H9 (cell line): ENCODE results near the gene MTFR2. TPM values are rescaled to one million over a fixed set of nuclear protein-coding genes. Genes with fewer than 3 reads are reported as not detected.

Experiments used
- DNase-seq: peaks from one replicate; pipeline ENCODE4 v3.0.0-alpha.2; 2017
- H2AFZ ChIP-seq: one replicate; pipeline ENCODE4 v1.6.1; 2013; ENCODE audit warnings: mild to moderate bottlenecking, low read length, control low read depth, moderate library complexity
- H2AK5ac ChIP-seq: 2 replicates; pipeline ENCODE4 v1.6.1; 2013; ENCODE audit warnings: low read length, control low read depth, mixed read lengths; ENCODE audit not compliant: insufficient read length
- H2BK120ac ChIP-seq: one replicate; pipeline ENCODE4 v1.6.1; 2013; ENCODE audit warnings: low read depth, mild to moderate bottlenecking, low read length, control low read depth, inconsistent platforms; ENCODE audit not compliant: poor library complexity, severe bottlenecking
- H2BK12ac ChIP-seq: 2 replicates; pipeline ENCODE4 v1.6.1; 2013; ENCODE audit warnings: low read length, control low read depth, mixed read lengths, low read depth; ENCODE audit not compliant: insufficient read length
- H2BK15ac ChIP-seq: 2 replicates; pipeline ENCODE4 v1.6.1; 2013; ENCODE audit warnings: low read depth, low read length, control low read depth
- H2BK20ac ChIP-seq: one replicate; pipeline ENCODE4 v1.6.1; 2013; ENCODE audit warnings: low read depth, mild to moderate bottlenecking, low read length, control low read depth, inconsistent platforms; ENCODE audit not compliant: poor library complexity, severe bottlenecking
- H2BK5ac ChIP-seq: 2 replicates; pipeline ENCODE4 v1.6.1; 2013; ENCODE audit warnings: low read length, control low read depth, mixed read lengths; ENCODE audit not compliant: insufficient read length
- H3K14ac ChIP-seq: 2 replicates; pipeline ENCODE4 v1.6.1; 2013; ENCODE audit warnings: low read length, control low read depth; ENCODE audit not compliant: insufficient read depth
- H3K18ac ChIP-seq: 2 replicates; pipeline ENCODE4 v1.6.1; 2013; ENCODE audit warnings: low read depth, mild to moderate bottlenecking, mixed read lengths, low read length, control low read depth; ENCODE audit not compliant: insufficient read length
- H3K23ac ChIP-seq: 2 replicates; pipeline ENCODE4 v1.6.1; 2013; ENCODE audit warnings: low read length, control low read depth, mixed read lengths, low read depth; ENCODE audit not compliant: insufficient read length
- H3K23me2 ChIP-seq: 2 replicates; pipeline ENCODE4 v1.6.1; 2013; ENCODE audit warnings: low read depth, mild to moderate bottlenecking, mixed read lengths, low read length, control low read depth; ENCODE audit not compliant: insufficient read length, poor library complexity, severe bottlenecking
- H3K27ac ChIP-seq: 2 replicates; pipeline ENCODE4 v1.5.1; 2013; ENCODE audit warnings: low read length, control low read depth, mixed read lengths, low read depth; ENCODE audit not compliant: insufficient read length
- H3K27me3 ChIP-seq: 2 replicates; pipeline ENCODE4 v1.6.1; 2013; ENCODE audit warnings: low read length, control low read depth, inconsistent platforms; ENCODE audit not compliant: insufficient read depth
- H3K4ac ChIP-seq: 2 replicates; pipeline ENCODE4 v1.6.1; 2013; ENCODE audit warnings: low read depth, mild to moderate bottlenecking, control low read depth, inconsistent platforms, low read length, moderate library complexity
- H3K4me1 ChIP-seq: 2 replicates; pipeline ENCODE4 v1.6.1; 2013; ENCODE audit warnings: low read length, control low read depth, inconsistent platforms; ENCODE audit not compliant: insufficient read depth
- H3K4me2 ChIP-seq: 2 replicates; pipeline ENCODE4 v1.6.1; 2013; ENCODE audit warnings: low read length, control low read depth, mixed read lengths; ENCODE audit not compliant: insufficient read length, insufficient read depth
- H3K56ac ChIP-seq: 2 replicates; pipeline ENCODE4 v1.6.1; 2013; ENCODE audit warnings: low read depth, mild to moderate bottlenecking, mixed read lengths, low read length, control low read depth; ENCODE audit not compliant: insufficient read length
- H3K79me1 ChIP-seq: 2 replicates; pipeline ENCODE4 v1.6.1; 2013; ENCODE audit warnings: low read depth, mild to moderate bottlenecking, moderate library complexity, low read length, control low read depth, inconsistent platforms; ENCODE audit not compliant: insufficient read depth, poor library complexity, severe bottlenecking
- H3K79me2 ChIP-seq: 2 replicates; pipeline ENCODE4 v1.6.1; 2013; ENCODE audit warnings: low read length, control low read depth, inconsistent platforms; ENCODE audit not compliant: insufficient read depth
- H3K9ac ChIP-seq: 2 replicates; pipeline ENCODE4 v1.6.1; 2013; ENCODE audit warnings: low read length, control low read depth, mixed read lengths; ENCODE audit not compliant: insufficient read length; ENCODE audit errors: extremely low read depth
- H3K9me3 ChIP-seq: one replicate; pipeline ENCODE4 v1.6.1; 2013; ENCODE audit warnings: low read depth, low read length, inconsistent platforms; ENCODE audit not compliant: control insufficient read depth
- H3T11ph ChIP-seq: one replicate; pipeline ENCODE4 v1.6.1; 2013; ENCODE audit warnings: mild to moderate bottlenecking, low read length, control low read depth, inconsistent platforms
- H4K20me1 ChIP-seq: one replicate; pipeline ENCODE4 v1.6.1; 2013; ENCODE audit not compliant: control insufficient read depth, insufficient read length, insufficient read depth
- H4K5ac ChIP-seq: 2 replicates; pipeline ENCODE4 v1.6.1; 2013; ENCODE audit warnings: low read depth, mild to moderate bottlenecking, mixed read lengths, low read length, control low read depth; ENCODE audit not compliant: insufficient read length
- H4K8ac ChIP-seq: replicated peaks from 2 replicates; pipeline ENCODE4 v1.6.1; 2013; ENCODE audit warnings: low read length, control low read depth, mixed read lengths, low read depth; ENCODE audit not compliant: insufficient read length
- H4K91ac ChIP-seq: 2 replicates; pipeline ENCODE4 v1.6.1; 2013; ENCODE audit warnings: low read depth, mild to moderate bottlenecking, moderate library complexity, mixed read lengths, low read length, control low read depth; ENCODE audit not compliant: insufficient read length
- H3K27ac Mint-ChIP-seq, 3 experiments: 2 replicates in 2 of 3; 3 replicates in 1 of 3; pipeline ENCODE4 v1.8.0; 2020 to 2021; ENCODE audit warnings: mixed read lengths in 3 of 3, mild to moderate bottlenecking in 1 of 3, moderate library complexity in 1 of 3
- H3K27me3 Mint-ChIP-seq: 2 replicates; pipeline ENCODE4 v1.8.0; 2021; ENCODE audit warnings: low read depth, mild to moderate bottlenecking, moderate library complexity, mixed read lengths
- H3K36me3 Mint-ChIP-seq, 3 experiments: 2 replicates in 2 of 3; 3 replicates in 1 of 3; pipeline ENCODE4 v1.8.0; 2020 to 2021; ENCODE audit warnings: low read depth in 3 of 3, mixed read lengths in 3 of 3; ENCODE audit not compliant: insufficient read depth in 1 of 3
- H3K4me1 Mint-ChIP-seq, 2 experiments: 2 replicates each; pipeline ENCODE4 v1.8.0; 2020; ENCODE audit warnings: mixed read lengths in 2 of 2
- H3K4me3 Mint-ChIP-seq, 2 experiments: 2 replicates in 1 of 2; 3 replicates in 1 of 2; pipeline ENCODE4 v1.8.0; 2020 to 2021; ENCODE audit warnings: mild to moderate bottlenecking in 2 of 2, mixed read lengths in 2 of 2, moderate library complexity in 1 of 2
- H3K9me3 Mint-ChIP-seq, 2 experiments: 2 replicates in 1 of 2; 3 replicates in 1 of 2; pipeline ENCODE4 v1.8.0; 2020; ENCODE audit warnings: mild to moderate bottlenecking in 2 of 2, mixed read lengths in 2 of 2, moderate library complexity in 1 of 2
- WGBS: extraction: QIAGEN DNeasy Blood & Tissue Kit; methylation state at CpG from one replicate; pipeline ENCODE4 v1.1.7; 2013; ENCODE audit warnings: missing lambda C conversion rate, low lambda C conversion rate, mixed read lengths; ENCODE audit not compliant: insufficient read length; ENCODE audit errors: extremely low coverage; 5-methylcytosine and 5-hydroxymethylcytosine counted together
- total RNA-seq: library from RNA; stranded (reverse); gene quantifications from 2 replicates; pipeline ENCODE4 v1.2.1, GENCODE V29; 2021
- TF ChIP-seq, protein P1 (sequence below): fragments of 200-600 bp; sonication (generic); conservative IDR thresholded peaks from 3 replicates; pipeline ENCODE4 v1.8.0; 2021; ENCODE audit warnings: antibody characterized with exemption, mild to moderate bottlenecking

Gene MTFR2
- total RNA-seq, 1 experiment from 2014 or later: 11.8 TPM

DNA sequence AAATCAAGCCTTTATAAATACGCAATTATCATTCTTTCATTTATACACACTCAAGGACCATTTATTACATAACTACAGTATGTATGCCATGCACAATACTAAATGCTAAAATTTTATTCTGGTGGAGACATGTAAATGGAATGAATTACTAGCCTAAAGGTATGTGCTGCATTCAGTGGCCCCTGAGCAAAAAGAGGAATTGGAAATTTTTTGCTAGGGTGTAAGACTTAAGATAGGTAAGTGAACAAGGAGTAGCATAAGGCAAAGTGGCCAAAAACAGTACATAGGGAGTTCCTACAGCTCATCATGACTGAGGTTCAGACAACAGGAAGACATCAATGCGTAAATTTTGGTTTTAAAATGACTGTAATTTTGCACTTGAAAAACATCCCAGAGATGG lies 2.3 kb upstream of the MTFR2 start:
- Histone ChIP-seq H3K18ac (no peak overlapping the region), H3K9me3 (no peaks in the 10 kb centered on the region), H4K20me1 (no peaks in the 10 kb centered on the region), H3K79me2 (no peaks in the 10 kb centered on the region; the same call in 1 of the 2 replicates), H3K23me2 (peaks cover 3% of the 10 kb centered on the region), H3K27ac (no peak overlapping the region), H2BK5ac (no peak overlapping the region), H4K91ac (no peak overlapping the region), H2BK120ac (no peak overlapping the region), H3K23ac (no peak overlapping the region), H2BK20ac (no peak overlapping the region), H2AFZ (no peak overlapping the region), H2AK5ac (no peak overlapping the region), H3K4me1 (no peaks in the 10 kb centered on the region), H3K14ac (no peak overlapping the region), H3T11ph (no peak overlapping the region), H4K8ac (no peak overlapping the region), H2BK12ac (no peak overlapping the region), H3K79me1 (no peaks in the 10 kb centered on the region), H4K5ac (no peak overlapping the region), H3K4me2 (no peak overlapping the region), H3K56ac (no peak overlapping the region), H3K27me3 (no peaks in the 10 kb centered on the region), H2BK15ac (no peak overlapping the region), H3K9ac (no peak overlapping the region), H3K4ac (no peak overlapping the region)
- Mint-ChIP-seq H3K4me1 (peaks cover 17 to 18% of the 10 kb centered on the region in 2 experiments), H3K27me3 (no peaks in the 10 kb centered on the region), H3K27ac (no peak overlapping the region), H3K36me3 (peaks cover 0 to 10% (median 4%) of the 10 kb centered on the region in 3 experiments; a peak in 4 of 7 replicates), H3K4me3 (no peak overlapping the region), H3K9me3 (no peaks in the 10 kb centered on the region)
- TF ChIP-seq, protein P1, sequence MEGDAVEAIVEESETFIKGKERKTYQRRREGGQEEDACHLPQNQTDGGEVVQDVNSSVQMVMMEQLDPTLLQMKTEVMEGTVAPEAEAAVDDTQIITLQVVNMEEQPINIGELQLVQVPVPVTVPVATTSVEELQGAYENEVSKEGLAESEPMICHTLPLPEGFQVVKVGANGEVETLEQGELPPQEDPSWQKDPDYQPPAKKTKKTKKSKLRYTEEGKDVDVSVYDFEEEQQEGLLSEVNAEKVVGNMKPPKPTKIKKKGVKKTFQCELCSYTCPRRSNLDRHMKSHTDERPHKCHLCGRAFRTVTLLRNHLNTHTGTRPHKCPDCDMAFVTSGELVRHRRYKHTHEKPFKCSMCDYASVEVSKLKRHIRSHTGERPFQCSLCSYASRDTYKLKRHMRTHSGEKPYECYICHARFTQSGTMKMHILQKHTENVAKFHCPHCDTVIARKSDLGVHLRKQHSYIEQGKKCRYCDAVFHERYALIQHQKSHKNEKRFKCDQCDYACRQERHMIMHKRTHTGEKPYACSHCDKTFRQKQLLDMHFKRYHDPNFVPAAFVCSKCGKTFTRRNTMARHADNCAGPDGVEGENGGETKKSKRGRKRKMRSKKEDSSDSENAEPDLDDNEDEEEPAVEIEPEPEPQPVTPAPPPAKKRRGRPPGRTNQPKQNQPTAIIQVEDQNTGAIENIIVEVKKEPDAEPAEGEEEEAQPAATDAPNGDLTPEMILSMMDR: no peak
- 100% methylated on average over 1 of the region's 2 CpGs for WGBS
- no peak for DNase-seq
